Neural progenitor cell (in vitro differentiated cells): ENCODE measurements around the gene NPTXR.

Experiments used
- EZH2 ChIP-seq: fragments of 200-600 bp; sonication (generic); IDR thresholded peaks from 2 replicates; pipeline ENCODE4 v1.6.1; 2017; ENCODE audit warnings: antibody characterized with exemption, mild to moderate bottlenecking, moderate library complexity
- TF ChIP-seq, protein P1 (sequence below): fragments of 200-600 bp; sonication (generic); IDR thresholded peaks from 2 replicates; pipeline ENCODE4 v1.5.1; 2017; ENCODE audit warnings: antibody characterized with exemption, mild to moderate bottlenecking

DNA sequence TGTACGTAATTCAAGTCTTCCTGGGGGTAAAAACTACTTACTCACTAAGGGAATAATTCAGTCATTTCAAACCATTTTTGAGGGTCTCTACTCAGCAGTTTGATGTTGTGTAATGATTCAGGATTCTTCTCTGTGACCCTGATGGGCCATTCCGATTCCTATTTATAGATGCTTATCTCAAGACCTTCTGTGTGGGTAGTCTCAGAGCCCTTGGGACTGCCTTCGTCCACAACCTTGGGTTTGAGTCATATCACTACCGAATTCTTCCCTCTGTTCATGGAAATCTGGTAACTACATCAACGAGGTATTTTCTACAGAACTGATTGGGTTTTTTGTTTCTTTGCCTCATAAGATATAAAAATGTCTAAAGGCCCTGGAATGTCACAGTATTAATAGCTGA lies 42.5 kb upstream of the NPTXR start:
- TF ChIP-seq, protein P1, sequence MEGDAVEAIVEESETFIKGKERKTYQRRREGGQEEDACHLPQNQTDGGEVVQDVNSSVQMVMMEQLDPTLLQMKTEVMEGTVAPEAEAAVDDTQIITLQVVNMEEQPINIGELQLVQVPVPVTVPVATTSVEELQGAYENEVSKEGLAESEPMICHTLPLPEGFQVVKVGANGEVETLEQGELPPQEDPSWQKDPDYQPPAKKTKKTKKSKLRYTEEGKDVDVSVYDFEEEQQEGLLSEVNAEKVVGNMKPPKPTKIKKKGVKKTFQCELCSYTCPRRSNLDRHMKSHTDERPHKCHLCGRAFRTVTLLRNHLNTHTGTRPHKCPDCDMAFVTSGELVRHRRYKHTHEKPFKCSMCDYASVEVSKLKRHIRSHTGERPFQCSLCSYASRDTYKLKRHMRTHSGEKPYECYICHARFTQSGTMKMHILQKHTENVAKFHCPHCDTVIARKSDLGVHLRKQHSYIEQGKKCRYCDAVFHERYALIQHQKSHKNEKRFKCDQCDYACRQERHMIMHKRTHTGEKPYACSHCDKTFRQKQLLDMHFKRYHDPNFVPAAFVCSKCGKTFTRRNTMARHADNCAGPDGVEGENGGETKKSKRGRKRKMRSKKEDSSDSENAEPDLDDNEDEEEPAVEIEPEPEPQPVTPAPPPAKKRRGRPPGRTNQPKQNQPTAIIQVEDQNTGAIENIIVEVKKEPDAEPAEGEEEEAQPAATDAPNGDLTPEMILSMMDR: no peak
- TF ChIP-seq EZH2: no peak
